Gastrocnemius medialis (tissue), 4 donors: ENCODE data around the gene KPNA6.

Source experiments
- POLR2A ChIP-seq, 2 donors: fragments of 450-650 bp; IDR thresholded peaks; one replicate each; pipeline ENCODE4 v1.6.1; 2017; ENCODE audit warnings: antibody characterized with exemption in 2 of 2, mild to moderate bottlenecking in 2 of 2, moderate library complexity in 2 of 2
- TF ChIP-seq, protein P1 (sequence below), 5 experiments: fragments of 450-650 bp in 3 of 5; fragments of 200-600 bp in 2 of 5; sonication (generic) in 2 of 5; IDR thresholded peaks in 4 of 5; conservative IDR thresholded peaks in 1 of 5; 1 replicate in 4 of 5; 2 replicates in 1 of 5; pipeline ENCODE4 v1.5.1; 2016 to 2019; ENCODE audit warnings: antibody characterized with exemption in 5 of 5, mild to moderate bottlenecking in 3 of 5, moderate library complexity in 3 of 5

DNA sequence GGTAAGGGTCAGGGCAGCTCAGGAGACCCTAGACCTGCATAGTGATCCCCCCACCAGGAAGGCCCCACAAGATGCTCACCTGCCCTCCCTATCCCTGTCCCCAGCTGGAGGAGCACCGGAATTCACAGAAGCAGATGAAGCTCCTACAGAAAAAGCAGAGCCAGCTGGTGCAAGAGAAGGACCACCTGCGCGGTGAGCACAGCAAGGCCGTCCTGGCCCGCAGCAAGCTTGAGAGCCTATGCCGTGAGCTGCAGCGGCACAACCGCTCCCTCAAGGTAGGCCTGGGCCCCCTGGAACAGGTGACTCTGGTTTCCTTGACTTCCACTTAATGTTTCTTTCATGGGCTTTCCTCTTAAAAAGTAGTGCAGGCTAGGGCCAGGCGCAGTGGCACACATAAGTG lies 80.0 kb downstream of the KPNA6 start:
- TF ChIP-seq, protein P1, sequence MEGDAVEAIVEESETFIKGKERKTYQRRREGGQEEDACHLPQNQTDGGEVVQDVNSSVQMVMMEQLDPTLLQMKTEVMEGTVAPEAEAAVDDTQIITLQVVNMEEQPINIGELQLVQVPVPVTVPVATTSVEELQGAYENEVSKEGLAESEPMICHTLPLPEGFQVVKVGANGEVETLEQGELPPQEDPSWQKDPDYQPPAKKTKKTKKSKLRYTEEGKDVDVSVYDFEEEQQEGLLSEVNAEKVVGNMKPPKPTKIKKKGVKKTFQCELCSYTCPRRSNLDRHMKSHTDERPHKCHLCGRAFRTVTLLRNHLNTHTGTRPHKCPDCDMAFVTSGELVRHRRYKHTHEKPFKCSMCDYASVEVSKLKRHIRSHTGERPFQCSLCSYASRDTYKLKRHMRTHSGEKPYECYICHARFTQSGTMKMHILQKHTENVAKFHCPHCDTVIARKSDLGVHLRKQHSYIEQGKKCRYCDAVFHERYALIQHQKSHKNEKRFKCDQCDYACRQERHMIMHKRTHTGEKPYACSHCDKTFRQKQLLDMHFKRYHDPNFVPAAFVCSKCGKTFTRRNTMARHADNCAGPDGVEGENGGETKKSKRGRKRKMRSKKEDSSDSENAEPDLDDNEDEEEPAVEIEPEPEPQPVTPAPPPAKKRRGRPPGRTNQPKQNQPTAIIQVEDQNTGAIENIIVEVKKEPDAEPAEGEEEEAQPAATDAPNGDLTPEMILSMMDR (IDR thresholded peaks at IDR 0.05 in 4 of 5, conservative IDR thresholded peaks at IDR 0.05 in 1 of 5) = no peak
- TF ChIP-seq POLR2A (IDR thresholded peaks at IDR 0.05) = no peak
